GM10248 (cell line): Measurements from ENCODE around the gene PREP.

ENCODE experiments used
- CTCF ChIA-PET: fragments of 300-600 bp; sonication (Branson Sonifier 250); formaldehyde crosslinking; extraction: SDS; loops from one replicate; lab custom pipeline; 2021; ENCODE audit warnings: antibody characterized with exemption; lab: Yijun Ruan, JAX
- POLR2A ChIA-PET: fragments of 350-650 bp; sonication (Branson Sonifier 250); formaldehyde crosslinking; extraction: SDS; loops from one replicate; lab custom pipeline; 2020; ENCODE audit warnings: antibody characterized with exemption; lab: Yijun Ruan, JAX
- DNase-seq: peaks from one replicate; pipeline ENCODE4 v3.0.0; 2012; ENCODE audit errors: extremely low spot score
- TF ChIP-seq, protein P1 (sequence below): IDR thresholded peaks from 2 replicates; pipeline ENCODE4 v1.5.1; 2012; ENCODE audit warnings: mild to moderate bottlenecking, low read depth; ENCODE audit errors: extremely low read depth, missing control alignments, control extremely low read depth

The PREP gene

DNA sequence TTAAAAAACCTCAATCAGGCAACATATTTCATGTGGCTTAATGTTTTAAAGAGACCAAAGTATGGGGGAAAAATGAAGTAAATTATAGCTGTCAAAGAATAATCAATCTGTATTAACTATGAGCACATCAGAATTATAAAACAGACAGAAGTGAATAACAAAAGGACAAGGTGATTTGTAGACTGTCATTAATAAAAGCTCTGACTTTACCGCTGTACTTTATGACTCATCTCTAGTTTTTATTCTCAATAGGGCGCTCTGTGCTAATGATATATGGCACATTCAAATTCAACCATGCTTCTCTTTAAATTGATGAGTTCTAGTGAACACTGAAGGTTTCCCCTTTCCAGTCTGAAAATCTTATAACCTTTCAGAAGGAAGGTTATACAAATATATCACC lies 72.0 kb downstream of the PREP start:
- TF ChIP-seq, protein P1, sequence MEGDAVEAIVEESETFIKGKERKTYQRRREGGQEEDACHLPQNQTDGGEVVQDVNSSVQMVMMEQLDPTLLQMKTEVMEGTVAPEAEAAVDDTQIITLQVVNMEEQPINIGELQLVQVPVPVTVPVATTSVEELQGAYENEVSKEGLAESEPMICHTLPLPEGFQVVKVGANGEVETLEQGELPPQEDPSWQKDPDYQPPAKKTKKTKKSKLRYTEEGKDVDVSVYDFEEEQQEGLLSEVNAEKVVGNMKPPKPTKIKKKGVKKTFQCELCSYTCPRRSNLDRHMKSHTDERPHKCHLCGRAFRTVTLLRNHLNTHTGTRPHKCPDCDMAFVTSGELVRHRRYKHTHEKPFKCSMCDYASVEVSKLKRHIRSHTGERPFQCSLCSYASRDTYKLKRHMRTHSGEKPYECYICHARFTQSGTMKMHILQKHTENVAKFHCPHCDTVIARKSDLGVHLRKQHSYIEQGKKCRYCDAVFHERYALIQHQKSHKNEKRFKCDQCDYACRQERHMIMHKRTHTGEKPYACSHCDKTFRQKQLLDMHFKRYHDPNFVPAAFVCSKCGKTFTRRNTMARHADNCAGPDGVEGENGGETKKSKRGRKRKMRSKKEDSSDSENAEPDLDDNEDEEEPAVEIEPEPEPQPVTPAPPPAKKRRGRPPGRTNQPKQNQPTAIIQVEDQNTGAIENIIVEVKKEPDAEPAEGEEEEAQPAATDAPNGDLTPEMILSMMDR = no peak
- ChIA-PET CTCF (no interaction called here), POLR2A (no interaction called here)
- DNase-seq = no peak

DNA sequence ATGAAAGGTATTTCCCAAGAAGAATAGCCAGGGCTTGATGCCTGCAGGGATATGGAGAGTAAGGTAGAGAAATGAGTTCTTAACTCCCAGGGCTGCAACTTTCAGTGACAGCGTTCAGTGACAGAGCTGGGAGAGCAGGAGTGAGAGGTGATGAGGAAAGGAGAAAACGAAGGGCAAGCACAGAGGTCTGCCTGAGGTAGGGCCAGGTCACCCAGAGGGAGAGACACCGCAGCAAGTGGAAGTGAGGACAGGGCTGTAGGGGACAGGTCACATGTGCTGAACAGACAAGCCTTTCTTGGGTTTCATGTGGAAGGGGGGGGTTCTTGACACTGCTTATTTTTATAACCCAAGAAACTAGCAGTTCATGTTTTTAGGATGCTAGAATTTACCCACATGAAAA lies 72.5 kb downstream of the PREP start:
- DNase-seq = no peak
- TF ChIP-seq, protein P1 = no peak
- ChIA-PET CTCF (no interaction called here), POLR2A (no interaction called here)

DNA sequence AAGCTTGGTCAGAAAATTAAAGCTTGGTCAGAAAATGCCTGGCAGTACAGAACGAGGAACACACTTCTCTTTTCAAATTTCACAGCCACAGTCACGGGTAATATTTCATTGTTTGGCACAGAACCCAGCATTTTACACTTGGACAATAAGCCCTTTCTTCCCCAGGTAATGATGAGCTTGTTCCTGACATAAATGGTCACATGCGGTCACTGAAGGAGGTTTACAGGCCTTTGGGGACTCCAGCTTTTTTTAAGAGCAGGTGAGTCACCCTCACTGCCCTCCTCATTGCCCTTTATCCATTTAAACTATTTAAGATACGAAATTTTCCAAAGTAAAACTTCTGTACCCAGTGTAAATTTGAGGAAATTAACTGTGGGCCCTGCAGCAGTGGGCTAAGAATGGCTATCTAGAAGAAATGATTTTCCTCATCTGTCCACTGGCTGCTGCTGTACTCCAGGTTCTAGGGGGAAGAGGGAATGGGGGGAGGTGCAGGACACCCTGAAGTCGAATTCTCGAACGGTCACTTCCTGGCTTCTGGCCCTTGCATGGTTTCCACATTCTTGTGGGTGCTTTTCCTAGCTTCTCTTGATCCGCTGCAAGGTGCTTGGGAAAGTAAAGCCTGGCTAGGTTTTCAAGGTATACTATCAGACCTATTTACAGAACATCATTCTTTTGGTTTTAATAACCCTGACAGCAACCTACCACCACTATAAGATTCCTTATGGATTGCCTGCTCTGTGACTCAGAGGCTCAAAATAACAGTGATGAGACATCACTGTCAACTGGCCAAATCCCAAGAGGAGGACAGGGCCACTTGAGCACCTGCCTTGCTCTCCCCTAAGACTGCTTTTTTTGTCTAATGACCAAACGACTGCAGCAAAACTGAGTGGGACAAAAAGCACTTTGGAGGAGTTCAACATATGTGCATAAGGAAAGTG lies 75.8 kb downstream of the PREP start:
- ChIA-PET CTCF (interaction anchor here (0.9 to 1.5 kb wide), 3 partner anchors 9 to 18 kb away, joined by 3 to 4 read pairs (median 3); no protein-coding TSS in a partner anchor), POLR2A (no interaction called here)
- DNase-seq = no peak
- TF ChIP-seq, protein P1 = no peak

DNA sequence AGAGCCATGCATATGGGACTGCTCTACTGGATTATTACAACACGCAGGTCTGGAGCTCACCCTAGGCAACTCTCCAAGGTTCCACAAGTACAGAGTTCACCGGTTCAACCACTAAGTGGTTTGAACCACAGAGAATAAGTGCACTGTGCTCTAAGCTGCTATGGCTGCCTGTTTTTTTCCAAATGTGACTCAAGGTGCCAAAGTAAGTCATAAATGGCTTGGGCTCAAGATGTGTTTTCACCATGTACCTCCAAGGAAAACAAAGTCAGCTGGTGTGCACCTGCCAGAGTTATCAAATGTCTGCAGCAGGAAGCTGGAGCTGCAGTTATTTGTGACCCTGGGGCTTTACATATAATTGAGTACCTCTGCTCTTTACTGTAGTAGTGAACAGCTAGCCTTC lies 76.7 kb downstream of the PREP start:
- CTCF ChIA-PET = interaction anchor here (1.5 kb wide), 1 partner anchor 10 kb away, joined by 3 read pairs; no protein-coding TSS in a partner anchor
- no peak for DNase-seq
- TF ChIP-seq, protein P1 = no peak
- POLR2A ChIA-PET = no interaction called here

DNA sequence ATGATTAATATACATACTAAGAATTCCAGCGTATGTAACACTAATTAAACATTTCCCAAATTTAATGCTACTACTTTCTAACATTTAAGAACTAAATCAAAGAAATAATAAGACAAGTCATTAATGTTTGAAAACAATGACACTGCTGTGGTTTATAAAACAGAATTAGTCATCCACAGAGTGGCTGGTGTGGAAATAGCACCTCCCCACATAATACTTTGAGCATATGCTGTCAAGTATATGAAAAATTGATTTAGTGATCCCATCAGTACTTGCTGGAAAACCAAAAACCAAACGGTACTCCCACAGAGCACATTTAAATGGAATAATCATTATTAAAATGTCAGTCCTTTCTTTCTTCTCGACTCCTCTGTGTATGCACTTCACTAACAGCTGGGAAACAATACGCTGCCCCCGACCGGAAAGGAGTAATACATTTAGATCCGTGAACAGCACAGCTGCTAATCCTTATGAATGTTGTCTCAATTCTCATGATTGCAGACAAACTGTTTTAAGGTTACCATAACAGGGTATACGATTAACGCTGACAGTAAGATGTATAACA lies 78.4 kb downstream of the PREP start:
- POLR2A ChIA-PET = no interaction called here

More for the DNA sequence above, 78.4 kb downstream of the PREP start:
- no peak for DNase-seq
- CTCF ChIA-PET = interaction anchor here (0.8 kb wide), 1 partner anchor 247 kb away, joined by 3 read pairs; no protein-coding TSS in a partner anchor
- TF ChIP-seq, protein P1 = no peak
